HEK293 (cell line): ENCODE measurements around the gene TTC9B.

Source experiments
- KLF8 ChIP-seq: fragments of 450-650 bp; formaldehyde crosslinking; IDR thresholded peaks from 2 replicates; pipeline ENCODE4 v1.5.1; 2016; ENCODE audit warnings: missing biosample characterization, missing genetic modification characterization
- OSR2 ChIP-seq: fragments of 450-650 bp; formaldehyde crosslinking; IDR thresholded peaks from 2 replicates; pipeline ENCODE4 v1.5.1; 2016; ENCODE audit warnings: missing biosample characterization, missing genetic modification characterization
- PRDM6 ChIP-seq: fragments of 450-650 bp; formaldehyde crosslinking; IDR thresholded peaks from 2 replicates; pipeline ENCODE4 v1.5.1; 2017; ENCODE audit warnings: missing biosample characterization, missing genetic modification characterization
- ZBTB1 ChIP-seq: fragments of 450-650 bp; formaldehyde crosslinking; IDR thresholded peaks from 2 replicates; pipeline ENCODE4 v1.5.1; 2016; ENCODE audit warnings: missing biosample characterization, missing genetic modification characterization
- ZBTB11 ChIP-seq: fragments of 450-650 bp; formaldehyde crosslinking; conservative IDR thresholded peaks from 2 replicates; pipeline ENCODE4 v1.5.1; 2016; ENCODE audit warnings: low read depth, missing biosample characterization, missing genetic modification characterization
- ZFP41 ChIP-seq: fragments of 450-650 bp; formaldehyde crosslinking; IDR thresholded peaks from 2 replicates; pipeline ENCODE4 v1.5.1; 2016; ENCODE audit warnings: missing biosample characterization, missing genetic modification characterization, borderline replicate concordance
- ZNF112 ChIP-seq: fragments of 450-650 bp; formaldehyde crosslinking; IDR thresholded peaks from 2 replicates; pipeline ENCODE4 v1.5.0; 2017; ENCODE audit warnings: missing biosample characterization, missing genetic modification characterization
- ZNF132 ChIP-seq: fragments of 450-650 bp; formaldehyde crosslinking; IDR thresholded peaks from 2 replicates; pipeline ENCODE4 v1.5.1; 2017; ENCODE audit warnings: missing biosample characterization, missing genetic modification characterization, borderline replicate concordance
- ZNF146 ChIP-seq: fragments of 450-650 bp; formaldehyde crosslinking; IDR thresholded peaks from 2 replicates; pipeline ENCODE4 v1.5.1; 2016; ENCODE audit warnings: missing biosample characterization, missing genetic modification characterization
- ZNF16 ChIP-seq: fragments of 450-650 bp; formaldehyde crosslinking; IDR thresholded peaks from 2 replicates; pipeline ENCODE4 v1.5.1; 2016; ENCODE audit warnings: low read depth, missing biosample characterization, missing genetic modification characterization
- ZNF169 ChIP-seq: fragments of 450-650 bp; formaldehyde crosslinking; IDR thresholded peaks from 2 replicates; pipeline ENCODE4 v1.5.1; 2016; ENCODE audit warnings: missing biosample characterization, missing genetic modification characterization
- ZNF18 ChIP-seq: fragments of 450-650 bp; formaldehyde crosslinking; IDR thresholded peaks from 2 replicates; pipeline ENCODE4 v1.5.1; 2016; ENCODE audit warnings: missing biosample characterization, missing genetic modification characterization
- ZNF211 ChIP-seq: fragments of 450-650 bp; formaldehyde crosslinking; IDR thresholded peaks from 2 replicates; pipeline ENCODE4 v1.5.1; 2016; ENCODE audit warnings: low read depth, missing biosample characterization, missing genetic modification characterization
- ZNF221 ChIP-seq: fragments of 450-650 bp; formaldehyde crosslinking; IDR thresholded peaks from 2 replicates; pipeline ENCODE4 v1.5.1; 2017; ENCODE audit warnings: missing biosample characterization, missing genetic modification characterization, borderline replicate concordance
- ZNF23 ChIP-seq: fragments of 450-650 bp; formaldehyde crosslinking; IDR thresholded peaks from 2 replicates; pipeline ENCODE4 v1.5.1; 2016; ENCODE audit warnings: missing biosample characterization, missing genetic modification characterization, borderline replicate concordance
- ZNF24 ChIP-seq: fragments of 450-650 bp; formaldehyde crosslinking; IDR thresholded peaks from 2 replicates; pipeline ENCODE4 v1.5.1; 2016; ENCODE audit warnings: missing biosample characterization, missing genetic modification characterization
- ZNF341 ChIP-seq: fragments of 450-650 bp; formaldehyde crosslinking; IDR thresholded peaks from 2 replicates; pipeline ENCODE4; 2016; ENCODE audit warnings: low read depth, missing biosample characterization, missing genetic modification characterization
- ZNF404 ChIP-seq: fragments of 450-650 bp; formaldehyde crosslinking; IDR thresholded peaks from 2 replicates; pipeline ENCODE4 v1.5.1; 2017; ENCODE audit warnings: missing biosample characterization, missing genetic modification characterization
- ZNF426 ChIP-seq: fragments of 450-650 bp; formaldehyde crosslinking; IDR thresholded peaks from 2 replicates; pipeline ENCODE4 v1.5.1; 2017; ENCODE audit warnings: missing biosample characterization, missing genetic modification characterization, mild to moderate bottlenecking, inconsistent platforms, moderate library complexity
- ZNF449 ChIP-seq: fragments of 450-650 bp; formaldehyde crosslinking; IDR thresholded peaks from 2 replicates; pipeline ENCODE4 v1.5.1; 2017; ENCODE audit warnings: missing biosample characterization, mild to moderate bottlenecking, missing genetic modification characterization, moderate library complexity
- ZNF473 ChIP-seq: fragments of 450-650 bp; formaldehyde crosslinking; IDR thresholded peaks from 2 replicates; pipeline ENCODE4 v1.5.1; 2017; ENCODE audit warnings: missing biosample characterization, missing genetic modification characterization
- ZNF521 ChIP-seq: fragments of 450-650 bp; formaldehyde crosslinking; IDR thresholded peaks from 2 replicates; pipeline ENCODE4 v1.5.1; 2017; ENCODE audit warnings: missing biosample characterization, mild to moderate bottlenecking, missing genetic modification characterization
- ZNF544 ChIP-seq: fragments of 450-650 bp; formaldehyde crosslinking; IDR thresholded peaks from 2 replicates; pipeline ENCODE4 v1.5.0; 2017; ENCODE audit warnings: missing biosample characterization, missing genetic modification characterization
- ZNF580 ChIP-seq: fragments of 450-650 bp; formaldehyde crosslinking; IDR thresholded peaks from 2 replicates; pipeline ENCODE4 v1.5.1; 2016; ENCODE audit warnings: missing biosample characterization, missing genetic modification characterization
- ZNF600 ChIP-seq: fragments of 450-650 bp; formaldehyde crosslinking; IDR thresholded peaks from 2 replicates; pipeline ENCODE4 v1.5.1; 2016; ENCODE audit warnings: missing biosample characterization, missing genetic modification characterization
- ZNF610 ChIP-seq: fragments of 450-650 bp; formaldehyde crosslinking; IDR thresholded peaks from 2 replicates; pipeline ENCODE4 v1.5.1; 2016; ENCODE audit warnings: missing biosample characterization, missing genetic modification characterization, borderline replicate concordance
- ZNF664 ChIP-seq: fragments of 450-650 bp; formaldehyde crosslinking; IDR thresholded peaks from 2 replicates; pipeline ENCODE4 v1.5.1; 2016; ENCODE audit warnings: missing biosample characterization, missing genetic modification characterization
- ZNF791 ChIP-seq: fragments of 450-650 bp; formaldehyde crosslinking; IDR thresholded peaks from 2 replicates; pipeline ENCODE4 v1.5.1; 2016; ENCODE audit warnings: missing biosample characterization, missing genetic modification characterization
- ZNF837 ChIP-seq: fragments of 450-650 bp; formaldehyde crosslinking; IDR thresholded peaks from 2 replicates; pipeline ENCODE4 v1.5.1; 2016; ENCODE audit warnings: missing biosample characterization, missing genetic modification characterization
- TF ChIP-seq, protein P1 (sequence below): fragments of 450-650 bp; formaldehyde crosslinking; IDR thresholded peaks from 2 replicates; pipeline ENCODE4 v1.5.1; 2016; ENCODE audit warnings: missing biosample characterization, missing genetic modification characterization

The TTC9B gene

GRCh38 chr19:40190891-40191835 lies 27.0 kb downstream of the TTC9B start, which contains the start of gene MAP3K10 (continued):
- TF ChIP-seq ZNF521: no peak
- peak; percentile 27; the same call in 1 of the 2 replicates for TF ChIP-seq ZNF18 (tag by site-specific recombination)
- no peak for TF ChIP-seq ZNF146 (tag by site-specific recombination)
- no peak for TF ChIP-seq ZNF426
- TF ChIP-seq ZNF791: no peak
- no peak for TF ChIP-seq ZFP41 (tag by site-specific recombination)
- no peak for TF ChIP-seq ZNF23 (tag by site-specific recombination)
- peak; percentile 33; the same call in 1 of the 2 replicates for TF ChIP-seq ZNF580
- peak; percentile 59 for TF ChIP-seq ZNF600
- no peak for TF ChIP-seq ZNF211 (tag by site-specific recombination)
- peak; percentile 88 for TF ChIP-seq ZBTB11 (tag by site-specific recombination)
- no peak for TF ChIP-seq ZNF404 (tag by site-specific recombination)
- no peak for TF ChIP-seq ZNF449 (tag by site-specific recombination)
- TF ChIP-seq ZNF221: no peak; the same call in 1 of the 2 replicates
- TF ChIP-seq, protein P1, sequence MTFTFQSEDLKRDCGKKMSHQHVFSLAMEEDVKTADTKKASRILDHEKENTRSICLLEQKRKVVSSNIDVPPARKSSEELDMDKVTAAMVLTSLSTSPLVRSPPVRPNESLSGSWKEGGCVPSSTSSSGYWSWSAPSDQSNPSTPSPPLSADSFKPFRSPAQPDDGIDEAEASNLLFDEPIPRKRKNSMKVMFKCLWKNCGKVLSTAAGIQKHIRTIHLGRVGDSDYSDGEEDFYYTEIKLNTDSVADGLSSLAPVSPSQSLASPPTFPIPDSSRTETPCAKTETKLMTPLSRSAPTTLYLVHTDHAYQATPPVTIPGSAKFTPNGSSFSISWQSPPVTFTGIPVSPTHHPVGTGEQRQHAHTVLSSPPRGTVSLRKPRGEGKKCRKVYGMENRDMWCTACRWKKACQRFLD: no peak
- no peak for TF ChIP-seq PRDM6 (tag by site-specific recombination)
- TF ChIP-seq ZNF473: no peak
- peak; percentile 75; the same call in 1 of the 2 replicates for TF ChIP-seq KLF8 (tag by site-specific recombination)
- TF ChIP-seq ZNF132 (tag by site-specific recombination): no peak
- TF ChIP-seq ZBTB1: peak; percentile 38; the same call in 1 of the 2 replicates
- no peak; the same call in 1 of the 2 replicates for TF ChIP-seq OSR2 (tag by site-specific recombination)
- TF ChIP-seq ZNF664 (tag by site-specific recombination): no peak
- TF ChIP-seq ZNF341: no peak; the same call in 1 of the 2 replicates
- TF ChIP-seq ZNF837 (tag by site-specific recombination): peak; percentile 59; the same call in 1 of the 2 replicates
- no peak for TF ChIP-seq ZNF169 (tag by site-specific recombination)
- peak; percentile 82 for TF ChIP-seq ZNF610 (tag by site-specific recombination)
- no peak; the same call in 1 of the 2 replicates for TF ChIP-seq ZNF24 (tag by site-specific recombination)
- no peak for TF ChIP-seq ZNF112
- TF ChIP-seq ZNF16: no peak
- TF ChIP-seq ZNF544 (tag by site-specific recombination): no peak
